HS-27A (cell line): ENCODE measurements around the gene APMAP.
"Not testable (repeated sequence)": the region's sequence is repeated elsewhere in the genome, so short reads cannot be mapped to it uniquely, and the experiment has no call there.

Experiments
- DNase-seq: peaks from one replicate; pipeline ENCODE4 v3.0.0-alpha.2; 2012; ENCODE audit warnings: low read depth, missing footprints

APMAP gene

GRCh38 chr20:25006431-25007167 is 14.0 kb upstream of the APMAP start:
- DNase-seq: no peak

- DNase-seq: no peak
These were observed 13.1 kb upstream of the APMAP start for GRCh38 chr20:25005661-25006060.

- DNase-seq: no peak
These were observed 12.7 kb upstream of the APMAP start for GRCh38 chr20:25005220-25005619.

GRCh38 chr20:25003002-25003401 is 10.5 kb upstream of the APMAP start:
- DNase-seq: no peak

- DNase-seq: not testable (repeated sequence)
These were observed 8.8 kb upstream of the APMAP start for GRCh38 chr20:25001323-25001722.

GRCh38 chr20:25000268-25000801 is 7.8 kb upstream of the APMAP start:
- peak; percentile 92 for DNase-seq

- no peak for DNase-seq
These were observed 7.0 kb upstream of the APMAP start for GRCh38 chr20:24999568-24999967.

- no peak for DNase-seq
These were observed 6.3 kb upstream of the APMAP start for GRCh38 chr20:24998631-24999445.

GRCh38 chr20:24998121-24998520 is 5.6 kb upstream of the APMAP start:
- DNase-seq: no peak

- no peak for DNase-seq
These were observed 4.2 kb upstream of the APMAP start for GRCh38 chr20:24996449-24997377.

- DNase-seq: no peak
These were observed 3.3 kb upstream of the APMAP start for GRCh38 chr20:24995741-24996448.

GRCh38 chr20:24994470-24995368 is 2.2 kb upstream of the APMAP start:
- DNase-seq: peak; percentile 74

GRCh38 chr20:24994186-24994465 is 1.6 kb upstream of the APMAP start:
- DNase-seq: no peak

- DNase-seq: peak; percentile 48
These were observed 1.0 kb upstream of the APMAP start for GRCh38 chr20:24993337-24994185.

- no peak for DNase-seq
These were observed 559 bp downstream of the APMAP start for GRCh38 chr20:24991897-24992486.

GRCh38 chr20:24990810-24991252 is 1.7 kb downstream of the APMAP start:
- no peak for DNase-seq

GRCh38 chr20:24989162-24989561 is 3.4 kb downstream of the APMAP start:
- DNase-seq: no peak

GRCh38 chr20:24987873-24988835 is 4.4 kb downstream of the APMAP start:
- DNase-seq: no peak
